HEK293 (cell line): ENCODE results near the gene BRD2.

Experiments
- BCL11A ChIP-seq: fragments of 450-650 bp; formaldehyde crosslinking; IDR thresholded peaks from 2 replicates; pipeline ENCODE4 v1.5.1; 2016; ENCODE audit warnings: low read depth, missing biosample characterization, missing genetic modification characterization
- FEZF1 ChIP-seq: fragments of 450-650 bp; formaldehyde crosslinking; IDR thresholded peaks from 2 replicates; pipeline ENCODE4 v1.5.1; 2016; ENCODE audit warnings: missing biosample characterization, missing genetic modification characterization
- GLIS2 ChIP-seq: fragments of 450-650 bp; formaldehyde crosslinking; IDR thresholded peaks from 2 replicates; pipeline ENCODE4 v1.5.1; 2016; ENCODE audit warnings: missing biosample characterization, missing genetic modification characterization
- OSR2 ChIP-seq: fragments of 450-650 bp; formaldehyde crosslinking; IDR thresholded peaks from 2 replicates; pipeline ENCODE4 v1.5.1; 2016; ENCODE audit warnings: missing biosample characterization, missing genetic modification characterization
- PRDM4 ChIP-seq: fragments of 450-650 bp; formaldehyde crosslinking; IDR thresholded peaks from 2 replicates; pipeline ENCODE4 v1.5.1; 2017; ENCODE audit warnings: missing biosample characterization, missing genetic modification characterization
- YY1 ChIP-seq: fragments of 450-650 bp; formaldehyde crosslinking; IDR thresholded peaks from 2 replicates; pipeline ENCODE4 v1.5.1; 2018; ENCODE audit warnings: missing biosample characterization, missing genetic modification characterization
- ZBTB48 ChIP-seq: fragments of 450-650 bp; formaldehyde crosslinking; IDR thresholded peaks from 2 replicates; pipeline ENCODE4 v1.5.1; 2016; ENCODE audit warnings: missing biosample characterization, missing genetic modification characterization
- ZFP41 ChIP-seq: fragments of 450-650 bp; formaldehyde crosslinking; IDR thresholded peaks from 2 replicates; pipeline ENCODE4 v1.5.1; 2016; ENCODE audit warnings: missing biosample characterization, missing genetic modification characterization, borderline replicate concordance
- ZNF112 ChIP-seq: fragments of 450-650 bp; formaldehyde crosslinking; IDR thresholded peaks from 2 replicates; pipeline ENCODE4 v1.5.0; 2017; ENCODE audit warnings: missing biosample characterization, missing genetic modification characterization
- ZNF146 ChIP-seq: fragments of 450-650 bp; formaldehyde crosslinking; IDR thresholded peaks from 2 replicates; pipeline ENCODE4 v1.5.1; 2016; ENCODE audit warnings: missing biosample characterization, missing genetic modification characterization
- ZNF174 ChIP-seq: fragments of 450-650 bp; formaldehyde crosslinking; IDR thresholded peaks from 2 replicates; pipeline ENCODE4 v1.5.0; 2017; ENCODE audit warnings: missing biosample characterization, mild to moderate bottlenecking, missing genetic modification characterization
- ZNF266 ChIP-seq: fragments of 450-650 bp; formaldehyde crosslinking; IDR thresholded peaks from 2 replicates; pipeline ENCODE4 v1.5.1; 2016; ENCODE audit warnings: missing biosample characterization, missing genetic modification characterization, low read depth
- ZNF292 ChIP-seq: fragments of 450-650 bp; formaldehyde crosslinking; IDR thresholded peaks from 2 replicates; pipeline ENCODE4 v1.5.1; 2016; ENCODE audit warnings: low read depth, missing biosample characterization, missing genetic modification characterization, borderline replicate concordance
- ZNF324 ChIP-seq: fragments of 450-650 bp; formaldehyde crosslinking; IDR thresholded peaks from 2 replicates; pipeline ENCODE4 v1.5.1; 2016; ENCODE audit warnings: missing biosample characterization, missing genetic modification characterization
- ZNF341 ChIP-seq: fragments of 450-650 bp; formaldehyde crosslinking; IDR thresholded peaks from 2 replicates; pipeline ENCODE4; 2016; ENCODE audit warnings: low read depth, missing biosample characterization, missing genetic modification characterization
- ZNF362 ChIP-seq: fragments of 450-650 bp; formaldehyde crosslinking; IDR thresholded peaks from 2 replicates; pipeline ENCODE4 v1.5.1; 2016; ENCODE audit warnings: missing biosample characterization, missing genetic modification characterization
- ZNF416 ChIP-seq: fragments of 450-650 bp; formaldehyde crosslinking; IDR thresholded peaks from 2 replicates; pipeline ENCODE4 v1.5.1; 2016; ENCODE audit warnings: missing biosample characterization, missing genetic modification characterization
- ZNF423 ChIP-seq: fragments of 450-650 bp; formaldehyde crosslinking; IDR thresholded peaks from 2 replicates; pipeline ENCODE4 v1.5.1; 2016; ENCODE audit warnings: missing biosample characterization, missing genetic modification characterization
- ZNF488 ChIP-seq: fragments of 450-650 bp; formaldehyde crosslinking; IDR thresholded peaks from 2 replicates; pipeline ENCODE4 v1.5.1; 2016; ENCODE audit warnings: missing biosample characterization, missing genetic modification characterization
- ZNF501 ChIP-seq: fragments of 450-650 bp; formaldehyde crosslinking; IDR thresholded peaks from 2 replicates; pipeline ENCODE4 v1.5.1; 2016; ENCODE audit warnings: missing biosample characterization, missing genetic modification characterization
- ZNF544 ChIP-seq: fragments of 450-650 bp; formaldehyde crosslinking; IDR thresholded peaks from 2 replicates; pipeline ENCODE4 v1.5.0; 2017; ENCODE audit warnings: missing biosample characterization, missing genetic modification characterization
- ZNF596 ChIP-seq: fragments of 450-650 bp; IDR thresholded peaks from 2 replicates; pipeline ENCODE4 v1.5.0; 2018; ENCODE audit warnings: missing biosample characterization, mild to moderate bottlenecking, missing genetic modification characterization, moderate library complexity
- ZNF623 ChIP-seq: fragments of 450-650 bp; formaldehyde crosslinking; IDR thresholded peaks from 2 replicates; pipeline ENCODE4 v1.5.1; 2016; ENCODE audit warnings: missing biosample characterization, missing genetic modification characterization
- ZNF629 ChIP-seq: fragments of 450-650 bp; formaldehyde crosslinking; IDR thresholded peaks from 2 replicates; pipeline ENCODE4 v1.5.1; 2017; ENCODE audit warnings: missing biosample characterization, missing genetic modification characterization
- ZNF639 ChIP-seq: fragments of 450-650 bp; formaldehyde crosslinking; IDR thresholded peaks from 2 replicates; pipeline ENCODE4 v1.5.1; 2016; ENCODE audit warnings: missing biosample characterization, missing genetic modification characterization
- ZNF658 ChIP-seq: fragments of 450-650 bp; formaldehyde crosslinking; IDR thresholded peaks from 2 replicates; pipeline ENCODE4; 2016; ENCODE audit warnings: missing biosample characterization, missing genetic modification characterization
- ZNF660 ChIP-seq: fragments of 450-650 bp; IDR thresholded peaks from 2 replicates; pipeline ENCODE4 v1.5.1; 2018; ENCODE audit warnings: missing biosample characterization, mild to moderate bottlenecking, missing genetic modification characterization
- ZNF777 ChIP-seq: fragments of 450-650 bp; formaldehyde crosslinking; IDR thresholded peaks from 2 replicates; pipeline ENCODE4 v1.5.1; 2017; ENCODE audit warnings: missing biosample characterization, missing genetic modification characterization, borderline replicate concordance
- ZNF792 ChIP-seq: fragments of 450-650 bp; formaldehyde crosslinking; IDR thresholded peaks from 2 replicates; pipeline ENCODE4 v1.5.1; 2016; ENCODE audit warnings: missing biosample characterization, missing genetic modification characterization
- ZSCAN16 ChIP-seq: fragments of 450-650 bp; formaldehyde crosslinking; IDR thresholded peaks from 2 replicates; pipeline ENCODE4 v1.5.1; 2016; ENCODE audit warnings: missing biosample characterization, missing genetic modification characterization
- ZSCAN23 ChIP-seq: fragments of 450-650 bp; formaldehyde crosslinking; IDR thresholded peaks from 2 replicates; pipeline ENCODE4 v1.5.1; 2016; ENCODE audit warnings: missing biosample characterization, missing genetic modification characterization
- TF ChIP-seq, protein P1 (sequence below): fragments of 450-650 bp; formaldehyde crosslinking; IDR thresholded peaks from 2 replicates; pipeline ENCODE4 v1.5.1; 2017; ENCODE audit warnings: missing biosample characterization, missing genetic modification characterization
- TF ChIP-seq, protein P2 (sequence below): fragments of 450-650 bp; formaldehyde crosslinking; IDR thresholded peaks from 2 replicates; pipeline ENCODE4 v1.5.1; 2017; ENCODE audit warnings: missing biosample characterization, missing genetic modification characterization

BRD2 gene

DNA sequence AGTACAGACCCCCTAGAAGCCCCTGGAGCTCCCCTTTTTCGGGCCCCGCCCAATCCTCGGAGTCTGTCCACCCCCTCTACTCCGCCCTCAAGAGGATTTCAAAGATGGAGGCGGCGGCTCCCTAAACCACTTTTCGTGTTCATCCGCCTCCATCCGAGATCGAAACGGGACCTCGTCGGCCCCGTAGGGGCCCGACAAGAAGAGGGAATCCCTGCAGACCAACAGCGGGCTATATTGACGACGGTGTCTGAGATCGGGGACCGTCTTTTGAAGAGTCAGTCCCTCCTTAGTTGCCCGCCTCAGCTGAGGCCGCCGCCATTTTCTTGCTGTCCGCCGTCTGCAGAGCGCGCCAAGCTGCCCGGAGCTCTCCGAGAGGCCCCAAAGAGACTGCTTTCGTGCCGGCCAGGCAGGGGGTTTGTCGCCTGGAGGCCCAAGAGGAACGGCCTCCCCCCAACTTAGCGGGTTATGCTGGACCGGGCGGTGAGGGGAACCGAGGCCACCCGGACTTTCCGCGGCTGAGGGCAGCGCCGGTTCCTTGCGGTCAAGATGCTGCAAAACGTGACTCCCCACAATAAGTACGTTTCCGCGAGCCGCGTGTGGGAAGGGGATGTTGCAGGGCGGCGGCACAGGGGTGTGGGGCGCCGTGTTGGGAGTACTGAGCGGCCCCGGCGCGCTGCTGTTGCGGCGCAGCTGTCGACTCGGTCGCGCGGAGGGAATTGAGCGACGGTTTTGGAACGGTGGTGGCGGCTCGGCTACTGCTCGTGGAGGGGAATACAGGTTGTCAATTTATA is 4.2 kb downstream of the BRD2 start (continued):
- peak; percentile 9; the same call in 1 of the 2 replicates for TF ChIP-seq ZNF501
- TF ChIP-seq ZNF777 (tag by site-specific recombination): no peak
- TF ChIP-seq GLIS2: peak; percentile 48
- TF ChIP-seq ZNF629 (tag by site-specific recombination): no peak
- TF ChIP-seq, protein P1, sequence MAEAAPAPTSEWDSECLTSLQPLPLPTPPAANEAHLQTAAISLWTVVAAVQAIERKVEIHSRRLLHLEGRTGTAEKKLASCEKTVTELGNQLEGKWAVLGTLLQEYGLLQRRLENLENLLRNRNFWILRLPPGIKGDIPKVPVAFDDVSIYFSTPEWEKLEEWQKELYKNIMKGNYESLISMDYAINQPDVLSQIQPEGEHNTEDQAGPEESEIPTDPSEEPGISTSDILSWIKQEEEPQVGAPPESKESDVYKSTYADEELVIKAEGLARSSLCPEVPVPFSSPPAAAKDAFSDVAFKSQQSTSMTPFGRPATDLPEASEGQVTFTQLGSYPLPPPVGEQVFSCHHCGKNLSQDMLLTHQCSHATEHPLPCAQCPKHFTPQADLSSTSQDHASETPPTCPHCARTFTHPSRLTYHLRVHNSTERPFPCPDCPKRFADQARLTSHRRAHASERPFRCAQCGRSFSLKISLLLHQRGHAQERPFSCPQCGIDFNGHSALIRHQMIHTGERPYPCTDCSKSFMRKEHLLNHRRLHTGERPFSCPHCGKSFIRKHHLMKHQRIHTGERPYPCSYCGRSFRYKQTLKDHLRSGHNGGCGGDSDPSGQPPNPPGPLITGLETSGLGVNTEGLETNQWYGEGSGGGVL: peak; percentile 15; the same call in 1 of the 2 replicates
- no peak; the same call in 1 of the 2 replicates for TF ChIP-seq ZNF623 (tag by site-specific recombination)
- TF ChIP-seq ZNF292: no peak
- TF ChIP-seq FEZF1: no peak
- no peak for TF ChIP-seq ZSCAN16 (tag by site-specific recombination)
- TF ChIP-seq, protein P2, sequence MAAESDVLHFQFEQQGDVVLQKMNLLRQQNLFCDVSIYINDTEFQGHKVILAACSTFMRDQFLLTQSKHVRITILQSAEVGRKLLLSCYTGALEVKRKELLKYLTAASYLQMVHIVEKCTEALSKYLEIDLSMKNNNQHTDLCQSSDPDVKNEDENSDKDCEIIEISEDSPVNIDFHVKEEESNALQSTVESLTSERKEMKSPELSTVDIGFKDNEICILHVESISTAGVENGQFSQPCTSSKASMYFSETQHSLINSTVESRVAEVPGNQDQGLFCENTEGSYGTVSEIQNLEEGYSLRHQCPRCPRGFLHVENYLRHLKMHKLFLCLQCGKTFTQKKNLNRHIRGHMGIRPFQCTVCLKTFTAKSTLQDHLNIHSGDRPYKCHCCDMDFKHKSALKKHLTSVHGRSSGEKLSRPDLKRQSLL (tag by site-specific recombination): no peak
- no peak for TF ChIP-seq ZNF639 (tag by site-specific recombination)
- no peak; the same call in 1 of the 2 replicates for TF ChIP-seq ZNF660 (tag by site-specific recombination)
- TF ChIP-seq ZBTB48 (tag by site-specific recombination): peak; percentile 33
- TF ChIP-seq ZNF341: no peak
- no peak for TF ChIP-seq ZNF362 (tag by site-specific recombination)
- TF ChIP-seq ZNF266 (tag by site-specific recombination): peak; percentile 31; the same call in 1 of the 2 replicates
- peak; percentile 88 for TF ChIP-seq YY1
- no peak for TF ChIP-seq ZNF324 (tag by site-specific recombination)
- TF ChIP-seq ZNF112 (tag by site-specific recombination): no peak
- no peak for TF ChIP-seq ZFP41 (tag by site-specific recombination)
- TF ChIP-seq ZSCAN23 (tag by site-specific recombination): no peak
- TF ChIP-seq ZNF423: no peak; the same call in 1 of the 2 replicates
- TF ChIP-seq ZNF658 (tag by site-specific recombination): no peak
- TF ChIP-seq PRDM4: no peak; the same call in 1 of the 2 replicates
- TF ChIP-seq ZNF596 (tag by site-specific recombination): peak; percentile 69; the same call in 1 of the 2 replicates
- TF ChIP-seq ZNF174: no peak
- TF ChIP-seq ZNF544: no peak
- TF ChIP-seq ZNF488: no peak
- TF ChIP-seq ZNF146 (tag by site-specific recombination): no peak; the same call in 1 of the 2 replicates
- no peak for TF ChIP-seq ZNF416 (tag by site-specific recombination)
- no peak for TF ChIP-seq ZNF792 (tag by site-specific recombination)
- TF ChIP-seq OSR2 (tag by site-specific recombination): no peak
- TF ChIP-seq BCL11A (tag by site-specific recombination): no peak; the same call in 1 of the 2 replicates
